ENCODE measurements around the gene LRRN1.

GRCh38 chr3:3801494-3801841 is 2.2 kb downstream of the LRRN1 start:
- TF ChIP-seq CTCF (IDR thresholded peaks at IDR 0.05) (no peak), EZH2 (IDR thresholded peaks at IDR 0.05; ENCODE audit: borderline replicate concordance, insufficient read depth, low read depth, low read length, poor library complexity, severe bottlenecking) (no peak)

Data from B cell (primary cell).